ENCODE measurements around the gene TAF4B. TPM values are rescaled to one million over a fixed set of nuclear protein-coding genes. Genes with fewer than 3 reads are reported as not detected.

The TAF4B gene
- total and polyA plus RNA-seq, 4 donors, result 1.6 to 5.9 (median 2.4) TPM

GRCh38 chr18:26418225-26418624, 192.0 kb downstream of the TAF4B start:
- H3K9ac ChIP-seq (ENCODE audit: insufficient read depth in 1 of 2, low read length in 2 of 2), result no peak overlapping the region
- H3K4me3 ChIP-seq, result no peak overlapping the region
- no peak for DNase-seq
- H3K9me3 ChIP-seq (ENCODE audit: control insufficient read depth in 4 of 4, insufficient read depth in 3 of 4, low read length in 3 of 4), result peaks cover 0 to 1% (median 0%) of the 10 kb centered on the region in 4 donors
- no peak overlapping the region for H3K27ac ChIP-seq (ENCODE audit: low read depth in 1 of 2, low read length in 1 of 2)
- no peaks in the 10 kb centered on the region for H3K36me3 ChIP-seq (ENCODE audit: control insufficient read depth in 4 of 4, insufficient read depth in 4 of 4, low read length in 4 of 4)
- no peaks in the 10 kb centered on the region for H3K4me1 ChIP-seq (ENCODE audit: control insufficient read depth in 5 of 5, insufficient read depth in 5 of 5, low read length in 5 of 5)
- no peak for ATAC-seq (ENCODE audit: insufficient read depth, low FRiP score)
- H3K27me3 ChIP-seq (ENCODE audit: control insufficient read depth in 3 of 3, insufficient read depth in 3 of 3, low read length in 2 of 3), result no peaks in the 10 kb centered on the region
- no peak for TF ChIP-seq CTCF (IDR thresholded peaks at IDR 0.05; ENCODE audit: control extremely low read depth, extremely low read depth)
- 91 to 95% methylated on average over 4 of the region's 4 CpGs for WGBS, 2 donors

GRCh38 chr18:26419746-26420145, 193.5 kb downstream of the TAF4B start:
- H3K9ac ChIP-seq (ENCODE audit: insufficient read depth in 1 of 2, low read length in 2 of 2), result no peak overlapping the region
- H3K36me3 ChIP-seq (ENCODE audit: control insufficient read depth in 4 of 4, insufficient read depth in 4 of 4, low read length in 4 of 4), result no peaks in the 10 kb centered on the region
- H3K4me1 ChIP-seq (ENCODE audit: control insufficient read depth in 5 of 5, insufficient read depth in 5 of 5, low read length in 5 of 5), result no peaks in the 10 kb centered on the region
- peak; percentile 23 to 40 (median 27) for DNase-seq
- no peak for ATAC-seq (ENCODE audit: insufficient read depth, low FRiP score)
- H3K4me3 ChIP-seq, result no peak overlapping the region
- WGBS, 2 donors, result 70 to 74% methylated on average over 9 of the region's 9 CpGs
- no peaks in the 10 kb centered on the region for H3K27me3 ChIP-seq (ENCODE audit: control insufficient read depth in 3 of 3, insufficient read depth in 3 of 3, low read length in 2 of 3)
- no peak for TF ChIP-seq CTCF (IDR thresholded peaks at IDR 0.05; ENCODE audit: control extremely low read depth, extremely low read depth)
- H3K9me3 ChIP-seq (ENCODE audit: control insufficient read depth in 4 of 4, insufficient read depth in 3 of 4, low read length in 3 of 4), result peaks cover 0 to 1% (median 0%) of the 10 kb centered on the region in 4 donors
- no peak overlapping the region for H3K27ac ChIP-seq (ENCODE audit: low read depth in 1 of 2, low read length in 1 of 2)

- Histone ChIP-seq H3K9ac (ENCODE audit: insufficient read depth in 1 of 2, low read length in 2 of 2) (no peak overlapping the region), H3K9me3 (ENCODE audit: control insufficient read depth in 4 of 4, insufficient read depth in 3 of 4, low read length in 3 of 4) (peaks cover 0 to 1% (median 0%) of the 10 kb centered on the region in 4 donors), H3K27ac (ENCODE audit: low read depth in 1 of 2, low read length in 1 of 2) (no peak overlapping the region), H3K4me1 (ENCODE audit: control insufficient read depth in 5 of 5, insufficient read depth in 5 of 5, low read length in 5 of 5) (no peaks in the 10 kb centered on the region), H3K27me3 (ENCODE audit: control insufficient read depth in 3 of 3, insufficient read depth in 3 of 3, low read length in 2 of 3) (no peaks in the 10 kb centered on the region), H3K4me3 (no peak overlapping the region), H3K36me3 (ENCODE audit: control insufficient read depth in 4 of 4, insufficient read depth in 4 of 4, low read length in 4 of 4) (no peaks in the 10 kb centered on the region)
- no peak for DNase-seq
- WGBS, 2 donors, result 86 to 92% methylated on average over 6 of the region's 6 CpGs
- TF ChIP-seq CTCF (IDR thresholded peaks at IDR 0.05; ENCODE audit: control extremely low read depth, extremely low read depth), result no peak
- ATAC-seq (ENCODE audit: insufficient read depth, low FRiP score), result no peak
Observed at GRCh38 chr18:26421503-26421902, 195.3 kb downstream of the TAF4B start.

DNA sequence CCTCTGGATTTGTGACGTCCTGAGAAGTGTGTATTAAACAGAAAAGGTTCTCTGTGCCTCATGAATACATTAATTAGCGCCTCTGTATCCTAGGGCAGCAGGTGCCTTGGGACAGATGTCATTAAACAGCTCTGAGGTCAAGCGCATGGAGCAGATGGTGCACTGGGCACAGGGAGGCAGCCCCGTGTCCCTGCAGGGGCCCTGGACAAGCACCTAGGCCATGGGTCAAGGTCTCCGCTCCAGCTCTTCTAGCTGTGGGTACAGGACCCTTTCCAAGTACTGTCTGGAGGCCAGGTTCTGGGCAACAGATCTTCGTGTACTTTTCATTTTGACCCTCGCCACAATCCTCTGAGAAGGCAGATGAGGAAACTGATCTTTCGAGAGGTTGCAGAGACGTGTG, 195.7 kb downstream of the TAF4B start:
- DNase-seq, result no peak
- Histone ChIP-seq H3K4me1 (ENCODE audit: control insufficient read depth in 5 of 5, insufficient read depth in 5 of 5, low read length in 5 of 5) (no peaks in the 10 kb centered on the region), H3K4me3 (no peak overlapping the region)

More for the DNA sequence above, 195.7 kb downstream of the TAF4B start:
- WGBS, 2 donors, result 86 to 88% methylated on average over 9 of the region's 9 CpGs
- Histone ChIP-seq H3K27me3 (ENCODE audit: control insufficient read depth in 3 of 3, insufficient read depth in 3 of 3, low read length in 2 of 3) (no peaks in the 10 kb centered on the region), H3K36me3 (ENCODE audit: control insufficient read depth in 4 of 4, insufficient read depth in 4 of 4, low read length in 4 of 4) (no peaks in the 10 kb centered on the region), H3K9ac (ENCODE audit: insufficient read depth in 1 of 2, low read length in 2 of 2) (no peak overlapping the region), H3K9me3 (ENCODE audit: control insufficient read depth in 4 of 4, insufficient read depth in 3 of 4, low read length in 3 of 4) (peaks cover 0 to 1% (median 0%) of the 10 kb centered on the region in 4 donors), H3K27ac (ENCODE audit: low read depth in 1 of 2, low read length in 1 of 2) (no peak overlapping the region)
- ATAC-seq (ENCODE audit: insufficient read depth, low FRiP score), result no peak
- no peak for TF ChIP-seq CTCF (IDR thresholded peaks at IDR 0.05; ENCODE audit: control extremely low read depth, extremely low read depth)
